ENCODE results near the gene ATP1B2. TPM values are rescaled to one million over a fixed set of nuclear protein-coding genes. Genes with fewer than 3 reads are reported as not detected.

The ATP1B2 gene
- total RNA-seq, 4 donors from 2014 or later, result 0.28 to 1.4 (median 0.48) TPM; not detected in 1

GRCh38 chr17:7684851-7685532 lies 34.3 kb downstream of the ATP1B2 start:
- TF ChIP-seq, protein P1, sequence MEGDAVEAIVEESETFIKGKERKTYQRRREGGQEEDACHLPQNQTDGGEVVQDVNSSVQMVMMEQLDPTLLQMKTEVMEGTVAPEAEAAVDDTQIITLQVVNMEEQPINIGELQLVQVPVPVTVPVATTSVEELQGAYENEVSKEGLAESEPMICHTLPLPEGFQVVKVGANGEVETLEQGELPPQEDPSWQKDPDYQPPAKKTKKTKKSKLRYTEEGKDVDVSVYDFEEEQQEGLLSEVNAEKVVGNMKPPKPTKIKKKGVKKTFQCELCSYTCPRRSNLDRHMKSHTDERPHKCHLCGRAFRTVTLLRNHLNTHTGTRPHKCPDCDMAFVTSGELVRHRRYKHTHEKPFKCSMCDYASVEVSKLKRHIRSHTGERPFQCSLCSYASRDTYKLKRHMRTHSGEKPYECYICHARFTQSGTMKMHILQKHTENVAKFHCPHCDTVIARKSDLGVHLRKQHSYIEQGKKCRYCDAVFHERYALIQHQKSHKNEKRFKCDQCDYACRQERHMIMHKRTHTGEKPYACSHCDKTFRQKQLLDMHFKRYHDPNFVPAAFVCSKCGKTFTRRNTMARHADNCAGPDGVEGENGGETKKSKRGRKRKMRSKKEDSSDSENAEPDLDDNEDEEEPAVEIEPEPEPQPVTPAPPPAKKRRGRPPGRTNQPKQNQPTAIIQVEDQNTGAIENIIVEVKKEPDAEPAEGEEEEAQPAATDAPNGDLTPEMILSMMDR (IDR thresholded peaks at IDR 0.05), result no peak
- ATAC-seq (ENCODE audit: low FRiP score) (no peak), DNase-seq (ENCODE audit: low spot score) (no peak)

- DNase-seq (ENCODE audit: low spot score), result peak; percentile 67
- TF ChIP-seq, protein P1 (IDR thresholded peaks at IDR 0.05), result no peak
- peak; percentile 71 for ATAC-seq (ENCODE audit: low FRiP score)
These were observed 35.0 kb downstream of the ATP1B2 start for GRCh38 chr17:7685533-7686221.

DNA sequence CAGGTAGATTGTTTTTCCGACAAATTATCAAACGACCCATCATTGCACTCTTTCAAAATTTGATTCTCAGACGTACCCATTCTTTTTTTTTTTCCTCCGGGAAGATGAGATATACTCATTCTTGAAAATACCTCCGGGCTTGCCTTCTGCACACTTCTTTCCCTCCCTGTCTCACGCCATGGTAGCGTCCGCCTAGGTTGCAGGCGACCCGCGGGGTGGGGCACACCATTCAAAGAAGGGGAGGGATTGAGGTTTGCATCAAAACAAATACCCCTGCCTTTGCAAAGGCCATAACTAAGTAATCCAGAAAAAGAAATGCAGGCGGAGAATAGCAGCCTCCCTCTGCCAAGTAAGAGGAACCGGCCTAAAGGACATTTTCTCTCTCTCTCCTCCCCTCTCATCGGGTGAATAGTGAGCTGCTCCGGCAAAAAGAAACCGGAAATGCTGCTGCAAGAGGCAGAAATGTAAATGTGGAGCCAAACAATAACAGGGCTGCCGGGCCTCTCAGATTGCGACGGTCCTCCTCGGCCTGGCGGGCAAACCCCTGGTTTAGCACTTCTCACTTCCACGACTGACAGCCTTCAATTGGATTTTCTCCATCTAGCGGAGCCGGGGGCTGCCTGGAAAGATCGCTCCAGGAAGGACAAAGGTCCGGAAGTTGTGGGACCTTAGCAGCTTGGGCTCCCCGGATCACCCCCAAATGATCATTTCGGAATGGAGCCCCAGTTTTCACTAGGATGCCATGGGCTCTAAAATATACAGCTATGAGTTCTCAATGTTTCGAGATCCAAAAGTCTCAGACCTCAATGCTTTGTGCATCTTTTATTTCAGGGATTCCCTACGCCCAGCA lies 35.7 kb downstream of the ATP1B2 start:
- ATAC-seq (ENCODE audit: low FRiP score) (peak; percentile 56), DNase-seq (ENCODE audit: low spot score) (no peak)
- TF ChIP-seq, protein P1 (IDR thresholded peaks at IDR 0.05), result no peak

DNA sequence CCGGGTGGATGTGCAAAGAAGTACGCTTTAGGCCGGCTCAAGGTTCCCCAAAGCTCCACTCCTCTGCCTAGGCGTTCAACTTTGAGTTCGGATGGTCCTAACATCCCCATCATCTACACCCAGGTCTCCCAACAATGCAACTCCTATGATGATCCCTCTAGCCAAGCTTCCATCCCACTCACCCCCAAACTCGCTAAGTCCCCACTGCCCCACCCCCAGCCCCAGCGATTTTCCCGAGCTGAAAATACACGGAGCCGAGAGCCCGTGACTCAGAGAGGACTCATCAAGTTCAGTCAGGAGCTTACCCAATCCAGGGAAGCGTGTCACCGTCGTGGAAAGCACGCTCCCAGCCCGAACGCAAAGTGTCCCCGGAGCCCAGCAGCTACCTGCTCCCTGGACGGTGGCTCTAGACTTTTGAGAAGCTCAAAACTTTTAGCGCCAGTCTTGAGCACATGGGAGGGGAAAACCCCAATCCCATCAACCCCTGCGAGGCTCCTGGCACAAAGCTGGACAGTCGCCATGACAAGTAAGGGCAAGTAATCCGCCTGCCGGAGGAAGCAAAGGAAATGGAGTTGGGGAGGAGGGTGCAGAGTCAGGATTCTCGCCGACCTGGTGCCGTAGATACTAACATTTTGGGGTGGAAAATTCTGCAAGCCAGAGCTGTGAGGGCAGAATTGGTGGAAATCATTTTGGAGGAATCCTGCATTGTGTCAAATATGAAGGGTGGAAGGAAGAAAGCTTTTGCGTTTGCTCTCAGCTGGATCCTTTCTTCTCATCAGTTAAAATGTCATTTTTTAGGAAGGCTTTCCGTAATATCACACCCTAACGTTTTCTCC lies 36.6 kb downstream of the ATP1B2 start, which contains the start of gene TP53:
Gene TP53, minus strand, starts transcription at position 419 of the 836 bp plus-strand sequence. CDS start 10,896 bp downstream, outside the sequence.
- TF ChIP-seq, protein P1 (IDR thresholded peaks at IDR 0.05), result no peak
- peak; percentile 72 for DNase-seq (ENCODE audit: low spot score)
- ATAC-seq (ENCODE audit: low FRiP score), result peak; percentile 53

GRCh38 chr17:7687908-7688807 lies 37.4 kb downstream of the ATP1B2 start, which contains the start of gene WRAP53:
WRAP53 (plus strand) TSS chr17:7688477; CDS start chr17:7688649, 172 bp downstream.
- ATAC-seq (ENCODE audit: low FRiP score), result peak; percentile 92
- DNase-seq (ENCODE audit: low spot score), result peak; percentile 89
- TF ChIP-seq, protein P1 (IDR thresholded peaks at IDR 0.05), result peak in 2 of 3 donors; percentile 84 to 90
